BLaER1 treated with 17β-estradiol and CSF1 and Interleukin-3, amounts not matched to agents 10 nM and 100 nM (cell line): ENCODE results near the gene C1QTNF1.

Experiments
- H3K27ac ChIP-seq, 11 experiments: shearing (Covaris generic); formaldehyde crosslinking; 2 replicates each; pipeline ENCODE4 v1.8.1; 2022
- H3K27me3 ChIP-seq, 11 experiments: shearing (Covaris generic); formaldehyde crosslinking; 2 replicates each; pipeline ENCODE4 v1.8.1; 2022
- H3K36me3 ChIP-seq, 11 experiments: shearing (Covaris generic); formaldehyde crosslinking; 2 replicates each; pipeline ENCODE4 v1.8.1; 2022
- H3K4me1 ChIP-seq, 10 experiments: shearing (Covaris generic); formaldehyde crosslinking; 2 replicates each; pipeline ENCODE4 v1.8.1; 2022
- H3K4me2 ChIP-seq, 11 experiments: shearing (Covaris generic); formaldehyde crosslinking; 2 replicates each; pipeline ENCODE4 v1.8.1; 2022
- H3K4me3 ChIP-seq, 10 experiments: shearing (Covaris generic); formaldehyde crosslinking; 2 replicates each; pipeline ENCODE4 v1.8.1; 2022
- H3K9ac ChIP-seq, 11 experiments: shearing (Covaris generic); formaldehyde crosslinking; 2 replicates each; pipeline ENCODE4 v1.8.1; 2022
- H3K9me3 ChIP-seq, 11 experiments: shearing (Covaris generic); formaldehyde crosslinking; replicated peaks in 1 of 11; 2 replicates each; pipeline ENCODE4 v1.8.1; 2022
- H4K20me1 ChIP-seq, 11 experiments: shearing (Covaris generic); formaldehyde crosslinking; 2 replicates each; pipeline ENCODE4 v1.8.1; 2022
- Cebpa-rat ChIP-seq, 11 experiments: shearing (Covaris generic); IDR thresholded peaks; 2 replicates each; pipeline ENCODE4 v1.8.1; 2022

Gene C1QTNF1

DNA sequence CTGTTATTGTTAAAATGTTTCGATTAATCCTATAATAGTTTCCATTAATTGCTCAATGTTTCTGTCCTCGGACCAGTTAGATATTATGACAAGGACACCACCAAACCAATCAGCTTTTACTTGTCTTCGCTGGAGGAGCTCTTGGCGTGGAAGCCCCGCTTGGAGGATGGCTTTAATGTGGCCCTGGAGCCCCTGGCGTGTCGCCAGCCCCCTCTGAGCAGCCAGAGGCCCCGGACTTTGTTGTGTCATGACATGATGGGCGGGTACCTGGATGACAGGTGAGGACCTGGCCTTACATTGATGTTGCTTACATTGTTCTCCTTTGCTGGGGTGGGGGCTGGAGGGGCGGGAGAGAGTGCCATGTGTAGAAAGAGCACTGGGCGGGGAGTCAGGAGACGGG, 53.6 kb downstream of the C1QTNF1 start:
- Histone ChIP-seq H3K36me3 (peaks cover 34 to 53% (median 42%) of the 10 kb centered on the region in 11 experiments), H4K20me1 (peaks cover under 1 to 58% (median 29%) of the 10 kb centered on the region in 11 experiments; a peak in 19 of 22 replicates), H3K27ac (no peak overlapping the region), H3K4me3 (no peak overlapping the region), H3K9me3 (no peaks in the 10 kb centered on the region), H3K9ac (0 out of 22 replicates have a peak overlapping the region, but pooled peaks of 1 of the 11 experiments have one; percentile 43), H3K27me3 (no peaks in the 10 kb centered on the region), H3K4me1 (peaks cover 31 to 50% (median 41%) of the 10 kb centered on the region in 10 experiments), H3K4me2 (no peak overlapping the region; a peak in 1 of 22 replicates)
- TF ChIP-seq Cebpa-rat (IDR thresholded peaks at IDR 0.05) = no peak

DNA sequence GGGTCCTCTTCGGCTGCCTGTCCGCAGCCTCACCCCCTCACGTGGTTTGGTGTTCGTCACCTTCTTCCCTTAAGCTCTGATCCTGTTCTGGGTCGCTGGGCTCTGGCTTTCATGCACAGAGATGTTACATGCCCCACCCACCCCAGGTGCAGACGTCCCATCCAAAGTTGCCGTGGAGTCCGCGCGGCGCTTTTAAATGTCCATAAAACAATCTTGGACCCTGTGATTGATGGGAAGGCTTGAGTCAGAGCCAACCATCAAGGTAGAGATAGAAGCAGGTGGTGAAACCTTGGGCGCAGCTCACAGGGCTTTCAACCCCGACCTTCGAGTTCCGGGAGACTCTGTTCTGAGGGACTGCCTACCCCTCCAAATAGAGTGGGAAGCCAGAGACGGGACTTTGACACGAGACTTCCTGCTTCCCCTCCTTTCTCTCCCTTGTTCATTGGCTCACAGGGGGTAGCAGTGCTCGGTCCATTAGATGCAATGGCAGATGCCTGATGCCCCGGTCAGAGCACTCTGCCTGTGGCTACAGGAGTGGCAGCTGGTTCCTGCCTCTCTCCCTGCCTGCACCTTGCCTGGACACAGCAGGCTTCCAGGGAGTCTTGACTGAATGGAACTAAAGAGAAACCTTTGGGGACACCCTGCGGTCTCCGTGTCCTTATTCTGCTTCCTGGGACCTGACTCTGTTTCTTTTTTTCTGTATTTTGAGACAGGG, 54.7 kb downstream of the C1QTNF1 start:
- Histone ChIP-seq H3K36me3 (peaks cover 44 to 63% (median 53%) of the 10 kb centered on the region in 11 experiments), H3K27me3 (no peaks in the 10 kb centered on the region), H3K9ac (no peak overlapping the region), H3K4me1 (peaks cover 25 to 50% (median 41%) of the 10 kb centered on the region in 10 experiments), H3K9me3 (no peaks in the 10 kb centered on the region), H3K27ac (no peak overlapping the region), H3K4me2 (no peak overlapping the region), H4K20me1 (peaks cover 11 to 69% (median 40%) of the 10 kb centered on the region in 11 experiments; a peak in 19 of 22 replicates), H3K4me3 (no peak overlapping the region)
- no peak for TF ChIP-seq Cebpa-rat (IDR thresholded peaks at IDR 0.05)

DNA sequence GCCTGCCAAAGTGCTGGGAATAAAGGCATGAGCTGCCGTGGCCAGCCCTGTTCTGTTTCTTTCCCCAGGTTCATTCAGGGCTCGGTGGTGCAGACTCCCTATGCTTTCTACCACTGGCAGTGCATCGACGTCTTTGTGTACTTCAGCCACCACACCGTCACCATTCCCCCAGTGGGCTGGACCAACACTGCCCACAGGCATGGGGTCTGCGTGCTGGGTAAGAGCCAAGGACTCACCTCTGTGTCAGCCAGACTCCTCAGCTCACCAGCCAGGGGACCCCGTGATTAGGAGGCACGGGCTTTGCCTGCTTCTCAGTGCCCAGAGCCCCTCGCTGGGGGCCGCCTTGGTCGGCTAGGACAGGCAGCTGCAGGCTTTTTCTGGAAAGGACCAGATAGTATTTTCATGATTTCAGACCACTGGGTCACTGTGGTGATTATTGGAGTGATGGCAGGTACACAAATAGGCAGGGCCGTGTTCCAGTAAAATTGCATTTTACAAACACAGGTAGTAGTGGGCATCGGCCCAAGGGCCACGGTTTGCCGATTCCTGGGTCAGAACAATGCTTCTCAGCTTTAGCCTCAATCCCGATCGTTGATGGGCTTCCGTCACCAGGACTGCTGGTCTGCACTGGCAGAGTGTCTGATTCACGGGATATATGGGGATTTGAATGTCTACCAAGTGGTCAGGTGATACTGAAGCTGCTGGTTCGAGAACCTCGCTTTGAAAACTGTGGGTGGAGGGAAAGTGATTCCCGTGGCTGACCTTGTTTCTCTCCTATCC, 55.6 kb downstream of the C1QTNF1 start:
- Histone ChIP-seq H3K9me3 (no peaks in the 10 kb centered on the region), H3K4me2 (no peak overlapping the region), H3K27me3 (no peaks in the 10 kb centered on the region), H3K27ac (no peak overlapping the region), H3K4me1 (peaks cover 17 to 42% (median 33%) of the 10 kb centered on the region in 10 experiments), H3K4me3 (no peak overlapping the region), H4K20me1 (peaks cover 12 to 77% (median 47%) of the 10 kb centered on the region in 11 experiments; a peak in 19 of 22 replicates), H3K36me3 (peaks cover 48 to 71% (median 61%) of the 10 kb centered on the region in 11 experiments), H3K9ac (no peak overlapping the region)
- no peak for TF ChIP-seq Cebpa-rat (IDR thresholded peaks at IDR 0.05)

DNA sequence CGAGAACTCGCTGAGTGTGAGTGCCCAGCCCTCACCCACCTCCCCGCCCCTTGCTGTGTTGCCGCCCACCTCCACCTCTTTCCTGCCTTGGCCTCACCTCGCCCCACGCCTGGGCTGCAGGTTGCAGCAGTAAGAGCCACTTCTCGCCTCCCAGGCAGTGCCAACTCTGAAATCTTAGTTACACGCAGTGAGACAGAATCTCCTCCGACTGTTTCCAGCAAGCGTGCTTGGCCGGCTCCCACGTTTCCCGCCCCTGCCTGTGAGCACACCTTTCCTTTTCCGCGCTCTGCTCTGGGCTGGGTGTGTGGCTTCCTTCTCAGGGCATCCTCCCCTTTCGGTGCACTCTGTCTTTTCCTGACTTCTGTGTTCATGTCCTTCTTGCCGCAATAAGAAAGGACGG, 56.4 kb downstream of the C1QTNF1 start:
- H4K20me1 ChIP-seq = peaks cover 12 to 84% (median 50%) of the 10 kb centered on the region in 11 experiments; a peak in 19 of 22 replicates

GRCh38 chr17:79080761-79081290, 56.9 kb downstream of the C1QTNF1 start:
- no peaks in the 10 kb centered on the region for H3K9me3 ChIP-seq
- no peak overlapping the region for H3K27ac ChIP-seq
- H3K4me1 ChIP-seq = peaks cover 13 to 37% (median 28%) of the 10 kb centered on the region in 10 experiments
- peak overlapping the region in 5 of 11 experiments; percentile 14 to 41 (median 32); a peak in 7 of 22 replicates for H3K4me2 ChIP-seq
- TF ChIP-seq Cebpa-rat (IDR thresholded peaks at IDR 0.05) = no peak
- H3K4me3 ChIP-seq = no peak overlapping the region
- H3K36me3 ChIP-seq = peaks cover 48 to 83% (median 73%) of the 10 kb centered on the region in 11 experiments
- peaks cover 12 to 89% (median 50%) of the 10 kb centered on the region in 11 experiments; a peak in 19 of 22 replicates for H4K20me1 ChIP-seq
- no peak overlapping the region for H3K9ac ChIP-seq
- H3K27me3 ChIP-seq = no peaks in the 10 kb centered on the region

More for the DNA sequence above, 56.4 kb downstream of the C1QTNF1 start:
- no peaks in the 10 kb centered on the region for H3K9me3 ChIP-seq
- H3K27me3 ChIP-seq = no peaks in the 10 kb centered on the region
- peaks cover 17 to 42% (median 32%) of the 10 kb centered on the region in 10 experiments for H3K4me1 ChIP-seq
- TF ChIP-seq Cebpa-rat (IDR thresholded peaks at IDR 0.05) = no peak
- H3K4me2 ChIP-seq = peak overlapping the region in 5 of 11 experiments; percentile 14 to 41 (median 32); a peak in 7 of 22 replicates
- H3K9ac ChIP-seq = no peak overlapping the region
- H3K36me3 ChIP-seq = peaks cover 48 to 78% (median 68%) of the 10 kb centered on the region in 11 experiments
- H3K27ac ChIP-seq = no peak overlapping the region
- H3K4me3 ChIP-seq = no peak overlapping the region

GRCh38 chr17:79081571-79082276, 57.8 kb downstream of the C1QTNF1 start:
- Histone ChIP-seq H3K4me2 (peak overlapping the region in 4 of 11 experiments; percentile 2 to 41 (median 32); a peak in 4 of 22 replicates), H4K20me1 (peaks cover 12 to 90% (median 45%) of the 10 kb centered on the region in 11 experiments; a peak in 20 of 22 replicates), H3K9ac (no peak overlapping the region), H3K27ac (no peak overlapping the region), H3K4me1 (peaks cover 4 to 28% (median 20%) of the 10 kb centered on the region in 10 experiments), H3K27me3 (no peaks in the 10 kb centered on the region), H3K4me3 (no peak overlapping the region), H3K36me3 (peaks cover 49 to 92% (median 80%) of the 10 kb centered on the region in 11 experiments), H3K9me3 (no peaks in the 10 kb centered on the region)
- TF ChIP-seq Cebpa-rat (IDR thresholded peaks at IDR 0.05) = no peak

DNA sequence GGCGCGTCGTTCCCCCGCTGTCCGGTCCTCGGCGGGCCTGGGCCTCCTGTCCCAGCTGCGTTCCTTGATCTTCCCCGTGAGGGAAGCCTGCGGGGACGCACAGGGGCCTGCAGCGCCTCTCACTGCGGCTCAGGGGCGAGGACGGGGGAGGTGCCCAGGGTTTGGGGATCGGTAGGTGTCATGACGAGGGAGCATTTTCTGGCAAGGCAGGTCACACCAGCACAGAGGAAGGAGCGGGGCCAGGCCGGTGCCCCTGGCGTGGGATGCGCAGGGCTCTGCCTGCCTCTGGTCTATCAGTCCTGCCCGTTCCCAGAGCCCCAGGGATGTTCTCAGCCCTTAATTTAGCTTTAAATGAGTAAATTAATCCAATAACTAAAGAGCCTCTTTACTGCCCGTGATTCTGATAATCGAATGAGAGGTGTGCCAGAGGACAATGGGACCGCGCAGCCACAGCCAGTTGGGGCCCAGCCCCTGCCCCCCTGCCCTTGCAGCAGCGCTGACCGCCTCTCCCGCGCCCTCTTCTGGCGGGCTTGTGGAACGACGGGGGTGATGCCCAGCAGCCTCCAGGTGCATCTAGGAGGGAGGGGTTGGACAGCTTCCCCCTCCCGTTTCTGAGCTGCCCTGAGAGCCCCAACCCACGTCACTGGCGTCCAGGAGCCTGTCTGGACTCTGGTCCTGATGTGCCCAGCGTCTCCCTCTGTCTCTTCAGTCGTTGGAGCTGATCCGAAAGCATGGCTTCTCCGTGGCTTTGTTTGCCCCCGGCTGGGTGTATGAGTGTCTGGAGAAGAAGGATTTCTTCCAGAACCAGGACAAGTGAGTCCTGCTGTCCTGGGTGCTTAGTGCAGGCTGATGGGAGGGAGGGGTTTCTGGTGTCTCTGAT, 58.6 kb downstream of the C1QTNF1 start:
- Histone ChIP-seq H3K9me3 (no peaks in the 10 kb centered on the region), H4K20me1 (peaks cover 20 to 90% (median 45%) of the 10 kb centered on the region in 11 experiments; a peak in 20 of 22 replicates), H3K4me2 (peak overlapping the region in 4 of 11 experiments; percentile 2 to 40 (median 32); a peak in 3 of 22 replicates), H3K4me1 (peaks cover 0 to 25% (median 17%) of the 10 kb centered on the region in 10 experiments; a peak in 15 of 20 replicates), H3K27me3 (no peaks in the 10 kb centered on the region), H3K27ac (no peak overlapping the region), H3K36me3 (peaks cover 53 to 95% (median 83%) of the 10 kb centered on the region in 11 experiments), H3K9ac (no peak overlapping the region), H3K4me3 (no peak overlapping the region)
- no peak for TF ChIP-seq Cebpa-rat (IDR thresholded peaks at IDR 0.05)
